ENCODE measurements around the gene LGALS9C. TPM values are rescaled to one million over a fixed set of nuclear protein-coding genes. Genes with fewer than 3 reads are reported as not detected.
"Not testable (repeated sequence)": the region's sequence is repeated elsewhere in the genome, so short reads cannot be mapped to it uniquely, and the experiment has no call there.

LGALS9C gene
- total and polyA plus RNA-seq, 2 of the 4 experiments (the other 2 are of a cell fraction) = not detected

- H2AFZ ChIP-seq (replicated peaks; ENCODE audit: low read length, poor library complexity); H4K91ac ChIP-seq (ENCODE audit: insufficient read depth, low read depth, low read length); H3K4me1 ChIP-seq (ENCODE audit: control insufficient read depth, insufficient read depth, low read length); ATAC-seq (ENCODE audit: low read depth); CTCF ChIA-PET; H3K18ac ChIP-seq (ENCODE audit: low read depth, low read length); H2BK5ac ChIP-seq (ENCODE audit: low read depth, low read length, poor library complexity, severe bottlenecking); POLR2A ChIA-PET (ENCODE audit: unreplicated experiment); H3K4me2 ChIP-seq (ENCODE audit: low read depth, low read length); H2BK120ac ChIP-seq (ENCODE audit: low read depth, low read length); H3K4ac ChIP-seq (ENCODE audit: low read depth, low read length); H3K56ac ChIP-seq (ENCODE audit: extremely low read depth, insufficient read depth, low read length); BruUV-seq (replicated peaks); H3K14ac ChIP-seq (replicated peaks; ENCODE audit: low read depth, low read length); H3K79me1 ChIP-seq (ENCODE audit: low read depth in 1 of 2, low read length in 2 of 2); H2BK20ac ChIP-seq (ENCODE audit: low read depth, low read length); dilution Hi-C loops (cut with HindIII; ENCODE audit: low sequenced_read_pairs, unreplicated experiment); H3K9ac ChIP-seq (ENCODE audit: low read depth, low read length); H2BK15ac ChIP-seq (ENCODE audit: low read depth, low read length); H2AK9ac ChIP-seq (replicated peaks; ENCODE audit: low read depth, low read length, poor library complexity); H4K8ac ChIP-seq (ENCODE audit: low read depth in 2 of 2, low read length in 2 of 2); H2AK5ac ChIP-seq (ENCODE audit: low read depth, low read length); H3K9me3 ChIP-seq (ENCODE audit: control insufficient read depth, insufficient read depth, low read length); H4K20me1 ChIP-seq (ENCODE audit: insufficient read depth, low read length); intact Hi-C loops (cut with micrococcal nuclease); H3K23ac ChIP-seq (ENCODE audit: low read depth, low read length); H3K27me3 ChIP-seq (ENCODE audit: control insufficient read depth, insufficient read depth, low read length); H3K4me3 ChIP-seq (ENCODE audit: insufficient read depth, low read depth, low read length); H4K5ac ChIP-seq (ENCODE audit: low read depth, low read length); H3K36me3 ChIP-seq (ENCODE audit: control insufficient read depth, insufficient read depth, low read length); DNase-seq; H3K27ac ChIP-seq (ENCODE audit: insufficient read depth, low read length); H3K9me1 ChIP-seq (ENCODE audit: insufficient read depth, low read length); in situ Hi-C loops (cut with MboI; ENCODE audit: low sequenced_read_pairs): not testable (repeated sequence)
- WGBS, 2 experiments (ENCODE audit: extremely low coverage in 2 of 2, insufficient read length in 1 of 2) = no CpG with 5 or more reads among the region's 10 CpGs
Observed at GRCh38 chr17:18487633-18488032, 11.0 kb downstream of the LGALS9C start.

DNA sequence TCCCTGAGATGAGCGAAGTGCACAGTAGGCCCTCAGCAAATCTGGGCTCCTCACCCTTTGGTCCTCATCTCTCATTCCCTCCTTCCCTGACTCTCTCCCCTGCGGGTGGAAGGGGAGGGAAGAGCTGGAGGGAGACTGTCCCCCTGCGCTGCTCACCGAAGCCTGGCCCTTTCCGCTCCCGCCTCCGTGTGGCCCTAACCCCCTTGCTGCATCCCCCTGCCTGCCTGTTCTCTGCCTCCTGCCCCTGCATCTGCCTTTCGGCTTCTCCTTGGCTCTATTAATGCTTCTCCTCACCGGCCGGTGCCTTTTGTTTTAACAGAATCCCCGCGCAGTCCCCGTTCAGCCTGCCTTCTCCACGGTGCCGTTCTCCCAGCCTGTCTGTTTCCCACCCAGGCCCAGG is 12.0 kb downstream of the LGALS9C start:
- H3K9me1 ChIP-seq (ENCODE audit: insufficient read depth, low read length); H2BK120ac ChIP-seq (ENCODE audit: low read depth, low read length); H3K79me1 ChIP-seq (ENCODE audit: low read depth in 1 of 2, low read length in 2 of 2); H2AK9ac ChIP-seq (replicated peaks; ENCODE audit: low read depth, low read length, poor library complexity); H3K9ac ChIP-seq (ENCODE audit: low read depth, low read length); H3K4me2 ChIP-seq (ENCODE audit: low read depth, low read length); DNase-seq; H4K8ac ChIP-seq (ENCODE audit: low read depth in 2 of 2, low read length in 2 of 2); BruUV-seq (replicated peaks); POLR2A ChIA-PET (ENCODE audit: unreplicated experiment); H3K27me3 ChIP-seq (ENCODE audit: control insufficient read depth, insufficient read depth, low read length); H3K27ac ChIP-seq (ENCODE audit: insufficient read depth, low read length); H2AFZ ChIP-seq (replicated peaks; ENCODE audit: low read length, poor library complexity); H3K9me3 ChIP-seq (ENCODE audit: control insufficient read depth, insufficient read depth, low read length); H2BK20ac ChIP-seq (ENCODE audit: low read depth, low read length); H2BK5ac ChIP-seq (ENCODE audit: low read depth, low read length, poor library complexity, severe bottlenecking); H3K4me3 ChIP-seq (ENCODE audit: insufficient read depth, low read depth, low read length); H3K36me3 ChIP-seq (ENCODE audit: control insufficient read depth, insufficient read depth, low read length); intact Hi-C loops (cut with micrococcal nuclease); CTCF ChIA-PET; in situ Hi-C loops (cut with MboI; ENCODE audit: low sequenced_read_pairs); H3K14ac ChIP-seq (replicated peaks; ENCODE audit: low read depth, low read length); H2AK5ac ChIP-seq (ENCODE audit: low read depth, low read length); H4K91ac ChIP-seq (ENCODE audit: insufficient read depth, low read depth, low read length); H2BK15ac ChIP-seq (ENCODE audit: low read depth, low read length); H3K18ac ChIP-seq (ENCODE audit: low read depth, low read length); H4K20me1 ChIP-seq (ENCODE audit: insufficient read depth, low read length); H3K4me1 ChIP-seq (ENCODE audit: control insufficient read depth, insufficient read depth, low read length); H4K5ac ChIP-seq (ENCODE audit: low read depth, low read length); dilution Hi-C loops (cut with HindIII; ENCODE audit: low sequenced_read_pairs, unreplicated experiment); H3K56ac ChIP-seq (ENCODE audit: extremely low read depth, insufficient read depth, low read length); ATAC-seq (ENCODE audit: low read depth); H3K23ac ChIP-seq (ENCODE audit: low read depth, low read length); H3K4ac ChIP-seq (ENCODE audit: low read depth, low read length): not testable (repeated sequence)
- no CpG with 5 or more reads among the region's 15 CpGs for WGBS, 2 experiments (ENCODE audit: extremely low coverage in 2 of 2, insufficient read length in 1 of 2)

All from IMR-90 (cell line).